SK-N-SH (cell line): ENCODE measurements around the gene RAB1A. TPM values are rescaled to one million over a fixed set of nuclear protein-coding genes. Genes with fewer than 3 reads are reported as not detected.
"Not testable (repeated sequence)": the region's sequence is repeated elsewhere in the genome, so short reads cannot be mapped to it uniquely, and the experiment has no call there.

Experiments used
- CTCF ChIA-PET: fragments of 300-600, 350-600 bp; formaldehyde crosslinking; extraction: SDS; loops from one replicate; lab custom pipeline; 2021; lab: Yijun Ruan, JAX
- POLR2A ChIA-PET: fragments of 350-600 bp; sonication (Branson Sonifier 250); formaldehyde crosslinking; extraction: SDS; loops from one replicate; lab custom pipeline; 2020; ENCODE audit warnings: antibody characterized with exemption, inconsistent platforms; lab: Yijun Ruan, JAX
- DNase-seq: peaks from one replicate; pipeline ENCODE4 v3.0.0; 2012
- H2AFZ ChIP-seq: fragments of 200-600 bp; sonication (generic); 2 replicates; pipeline ENCODE4 v1.8.1; 2016; ENCODE audit warnings: antibody characterized with exemption, mild to moderate bottlenecking, low read depth
- H3F3A ChIP-seq: fragments of 200-600 bp; sonication (generic); replicated peaks from 2 replicates; pipeline ENCODE3; 2016; ENCODE audit warnings: antibody characterized with exemption, mild to moderate bottlenecking; ENCODE audit not compliant: insufficient read depth
- H3K27ac ChIP-seq, 2 experiments: fragments of 200-500 bp in 1 of 2; fragments of 200-600 bp in 1 of 2; sonication (Bioruptor generic) in 1 of 2; sonication (generic), shearing (Covaris generic) in 1 of 2; 2 replicates each; pipeline versions ENCODE4 v1.5.1 to v1.6.1; 2014 to 2016; ENCODE audit warnings: low read depth in 2 of 2, inconsistent platforms in 1 of 2, low read length in 1 of 2, mild to moderate bottlenecking in 1 of 2, mixed read lengths in 1 of 2
- H3K27me3 ChIP-seq: fragments of 200-600 bp; sonication (generic), shearing (Covaris generic); 2 replicates; pipeline ENCODE4 v1.6.1; 2016; ENCODE audit warnings: mixed run types; ENCODE audit not compliant: insufficient read depth
- H3K36me3 ChIP-seq, 2 experiments: fragments of 200-500 bp in 1 of 2; fragments of 200-600 bp in 1 of 2; sonication (Bioruptor generic) in 1 of 2; sonication (generic) in 1 of 2; replicated peaks in 1 of 2; 2 replicates each; pipeline versions ENCODE3 to v1.5.1; 2014 to 2016; ENCODE audit warnings: low read length in 1 of 2, mild to moderate bottlenecking in 1 of 2; ENCODE audit not compliant: insufficient read depth in 2 of 2, control insufficient read depth in 1 of 2
- H3K4me1 ChIP-seq, 2 experiments: fragments of 200-500 bp in 1 of 2; fragments of 200-600 bp in 1 of 2; sonication (Bioruptor generic) in 1 of 2; sonication (generic), shearing (Covaris generic) in 1 of 2; 2 replicates each; pipeline versions ENCODE4 v1.5.1 to v1.6.1; 2014 to 2016; ENCODE audit warnings: low read depth in 1 of 2, low read length in 1 of 2, mixed run types in 1 of 2; ENCODE audit not compliant: insufficient read depth in 2 of 2, control insufficient read depth in 1 of 2
- H3K4me2 ChIP-seq: fragments of 200-600 bp; sonication (generic), shearing (Covaris generic); 2 replicates; pipeline ENCODE4 v1.6.1; 2017; ENCODE audit warnings: mixed run types
- H3K4me3 ChIP-seq, 2 experiments: fragments of 200-500 bp in 1 of 2; fragments of 200-600 bp in 1 of 2; sonication (Bioruptor generic) in 1 of 2; sonication (generic), shearing (Covaris generic) in 1 of 2; 2 replicates each; pipeline versions ENCODE4 v1.5.1 to v1.8.1; 2014 to 2016; ENCODE audit warnings: low read depth in 2 of 2, inconsistent platforms in 1 of 2, low read length in 1 of 2, mild to moderate bottlenecking in 1 of 2, mixed read lengths in 1 of 2, moderate library complexity in 1 of 2
- H3K79me2 ChIP-seq: fragments of 200-600 bp; sonication (generic); 2 replicates; pipeline ENCODE4 v1.8.1; 2017; ENCODE audit warnings: mild to moderate bottlenecking; ENCODE audit not compliant: insufficient read depth
- H3K9ac ChIP-seq: fragments of 200-600 bp; sonication (generic); 2 replicates; pipeline ENCODE4 v1.6.1; 2017; ENCODE audit warnings: mixed run types
- H3K9me2 ChIP-seq: fragments of 200-600 bp; sonication (generic); 2 replicates; pipeline ENCODE4 v1.6.1; 2017; ENCODE audit warnings: mixed run types
- H3K9me3 ChIP-seq: fragments of 200-600 bp; sonication (generic); 2 replicates; pipeline ENCODE4 v1.6.1; 2017; ENCODE audit warnings: mixed run types, mild to moderate bottlenecking, moderate library complexity
- H4K20me1 ChIP-seq: fragments of 200-600 bp; sonication (generic); 2 replicates; pipeline ENCODE4 v1.6.1; 2017; ENCODE audit warnings: mild to moderate bottlenecking, mixed run types; ENCODE audit not compliant: insufficient read depth
- ELF1 ChIP-seq: IDR thresholded peaks from 2 replicates; pipeline ENCODE4 v1.4.0; 2012
- FOSL2 ChIP-seq: IDR thresholded peaks from 2 replicates; pipeline ENCODE4 v1.4.0; 2012; ENCODE audit warnings: low read depth, mild to moderate bottlenecking, moderate library complexity, borderline replicate concordance
- FOXM1 ChIP-seq: IDR thresholded peaks from 2 replicates; pipeline ENCODE4 v1.4.0; 2012; ENCODE audit warnings: low read depth, mild to moderate bottlenecking
- GABPA ChIP-seq: IDR thresholded peaks from 2 replicates; pipeline ENCODE4 v1.4.0; 2012; ENCODE audit warnings: low read depth, mild to moderate bottlenecking
- MEF2A ChIP-seq: IDR thresholded peaks from 2 replicates; pipeline ENCODE4 v1.4.0; 2012; ENCODE audit warnings: low read depth, borderline replicate concordance
- NRF1 ChIP-seq: IDR thresholded peaks from 2 replicates; pipeline ENCODE4 v1.6.1; 2012; ENCODE audit warnings: low read depth, mild to moderate bottlenecking, low read length
- POLR2AphosphoS5 ChIP-seq: IDR thresholded peaks from 2 replicates; pipeline ENCODE4 v1.6.1; 2012; ENCODE audit warnings: low read depth, low read length
- RAD21 ChIP-seq: IDR thresholded peaks from 2 replicates; pipeline ENCODE4 v1.6.1; 2012; ENCODE audit warnings: mild to moderate bottlenecking, low read length
- RXRA ChIP-seq: IDR thresholded peaks from 2 replicates; pipeline ENCODE4 v1.4.0; 2012; ENCODE audit warnings: low read depth, mild to moderate bottlenecking, borderline replicate concordance
- SMC3 ChIP-seq: IDR thresholded peaks from 2 replicates; pipeline ENCODE4 v1.6.1; 2012; ENCODE audit warnings: low read depth, low read length, improper control_type of control experiment
- TAF1 ChIP-seq: IDR thresholded peaks from 2 replicates; pipeline ENCODE4 v1.6.1; 2012; ENCODE audit warnings: low read depth, mild to moderate bottlenecking, low read length, moderate library complexity, borderline replicate concordance
- TCF12 ChIP-seq: IDR thresholded peaks from 2 replicates; pipeline ENCODE4 v1.4.0; 2012
- YY1 ChIP-seq: IDR thresholded peaks from 2 replicates; pipeline ENCODE4 v1.4.0; 2012; ENCODE audit warnings: low read depth, mild to moderate bottlenecking
- WGBS: methylation state at CpG from one replicate; pipeline ENCODE4 v1.1.6; 2017; ENCODE audit warnings: low lambda C conversion rate; 5-methylcytosine and 5-hydroxymethylcytosine counted together
- polyA plus RNA-seq, 3 experiments: library from polyadenylated mRNA; depleted of rRNA; stranded (reverse); fragments of >200 nt; gene quantifications; 2 replicates each; pipeline ENCODE4 v1.2.3, GENCODE V29; 2012
- TF ChIP-seq, protein P1 (sequence below): IDR thresholded peaks from 2 replicates; pipeline ENCODE4 v1.4.0; 2012; ENCODE audit warnings: low read depth, borderline replicate concordance
- TF ChIP-seq, protein P2 (sequence below): IDR thresholded peaks from 2 replicates; pipeline ENCODE4 v1.6.1; 2012; ENCODE audit warnings: mild to moderate bottlenecking, low read depth, low read length, moderate library complexity
- TF ChIP-seq, protein P3 (sequence below): IDR thresholded peaks from 2 replicates; pipeline ENCODE4 v1.4.0; 2012; ENCODE audit warnings: low read depth, borderline replicate concordance

Gene RAB1A
- polyA plus RNA-seq, 1 of the 3 experiments (the other 2 are of a cell fraction), result 113 TPM

- Histone ChIP-seq H3K36me3 (no peaks in the 10 kb centered on the region), H3K27me3 (no peaks in the 10 kb centered on the region)
- CTCF ChIA-PET, result interaction anchor here (1.7 to 2.1 kb wide), 2 partner anchors 28 to 240 kb away, joined by 3 to 5 read pairs; no protein-coding TSS in a partner anchor
- TF ChIP-seq POLR2AphosphoS5, result no peak
- TF ChIP-seq, all 33 proteins: peak for 0
- Histone ChIP-seq H3K4me1 (no peaks in the 10 kb centered on the region), H3K4me3 (no peak overlapping the region), H3K9ac (no peak overlapping the region), H3K9me2 (no peaks in the 10 kb centered on the region), H3K27ac (no peak overlapping the region), H3F3A (no peaks in the 10 kb centered on the region), H2AFZ (no peak overlapping the region), H3K79me2 (no peaks in the 10 kb centered on the region), H4K20me1 (no peaks in the 10 kb centered on the region), H3K4me2 (no peak overlapping the region), H3K9me3 (no peaks in the 10 kb centered on the region)
- POLR2A ChIA-PET, result no interaction called here
- DNase-seq, result no peak
- WGBS, result 80% methylated on average over 6 of the region's 6 CpGs
Observed at GRCh38 chr2:65158557-65158956, 28.7 kb upstream of the RAB1A start.

DNA sequence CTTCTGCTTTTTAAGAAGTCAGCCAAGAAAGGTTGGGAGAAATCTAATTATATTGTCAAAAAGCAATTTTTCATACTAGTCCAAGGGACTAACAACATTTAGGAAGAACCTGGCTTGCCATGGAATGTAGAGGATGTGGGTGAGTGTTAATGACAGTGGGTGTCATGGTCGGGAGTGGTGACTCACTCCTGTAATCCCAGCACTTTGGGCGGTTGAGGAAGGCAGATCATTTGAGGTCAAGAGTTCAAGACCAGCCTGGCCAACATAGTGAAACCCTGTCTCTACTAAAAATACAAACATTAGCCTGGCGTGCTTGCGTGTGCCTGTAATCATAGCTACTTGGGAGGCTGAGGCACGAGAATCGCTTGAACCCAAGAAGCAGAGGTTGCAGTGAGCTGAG, 27.9 kb upstream of the RAB1A start:
- H3K27ac ChIP-seq, H3K9ac ChIP-seq, H3K4me3 ChIP-seq, H3K27me3 ChIP-seq, H3K79me2 ChIP-seq, POLR2A ChIA-PET, H3K4me2 ChIP-seq, DNase-seq, H3K9me3 ChIP-seq, H3K9me2 ChIP-seq, H3F3A ChIP-seq, H2AFZ ChIP-seq, H4K20me1 ChIP-seq, H3K36me3 ChIP-seq, H3K4me1 ChIP-seq: not testable (repeated sequence)
- WGBS, result 67% methylated on average over 5 of the region's 6 CpGs
- CTCF ChIA-PET, result interaction anchor here (1.2 to 1.7 kb wide), 2 partner anchors 29 to 240 kb away, joined by 3 read pairs; no protein-coding TSS in a partner anchor

GRCh38 chr2:65156041-65156440, 26.1 kb upstream of the RAB1A start:
- Histone ChIP-seq H3K9me3 (no peaks in the 10 kb centered on the region), H3K27me3 (no peaks in the 10 kb centered on the region), H3F3A (no peaks in the 10 kb centered on the region), H3K79me2 (no peaks in the 10 kb centered on the region), H3K4me3 (no peak overlapping the region), H3K4me2 (no peak overlapping the region), H3K9me2 (no peaks in the 10 kb centered on the region), H2AFZ (no peak overlapping the region), H4K20me1 (no peaks in the 10 kb centered on the region), H3K9ac (no peak overlapping the region), H3K4me1 (no peaks in the 10 kb centered on the region), H3K36me3 (no peaks in the 10 kb centered on the region), H3K27ac (no peak overlapping the region)
- ChIA-PET CTCF (interaction anchor here (0.9 to 1.6 kb wide), 2 partner anchors 19 to 238 kb away, joined by 3 read pairs; no protein-coding TSS in a partner anchor), POLR2A (no interaction called here)
- no peak for DNase-seq
- 50% methylated on average over 1 of the region's 1 CpG for WGBS
- TF ChIP-seq RXRA (no peak), ELF1 (no peak), SMC3 (no peak), NRF1 (no peak), GABPA (no peak), TCF12 (no peak), RAD21 (no peak), TAF1 (no peak), FOXM1 (no peak), YY1 (no peak), MEF2A (no peak), FOSL2 (no peak)
- TF ChIP-seq, protein P1, sequence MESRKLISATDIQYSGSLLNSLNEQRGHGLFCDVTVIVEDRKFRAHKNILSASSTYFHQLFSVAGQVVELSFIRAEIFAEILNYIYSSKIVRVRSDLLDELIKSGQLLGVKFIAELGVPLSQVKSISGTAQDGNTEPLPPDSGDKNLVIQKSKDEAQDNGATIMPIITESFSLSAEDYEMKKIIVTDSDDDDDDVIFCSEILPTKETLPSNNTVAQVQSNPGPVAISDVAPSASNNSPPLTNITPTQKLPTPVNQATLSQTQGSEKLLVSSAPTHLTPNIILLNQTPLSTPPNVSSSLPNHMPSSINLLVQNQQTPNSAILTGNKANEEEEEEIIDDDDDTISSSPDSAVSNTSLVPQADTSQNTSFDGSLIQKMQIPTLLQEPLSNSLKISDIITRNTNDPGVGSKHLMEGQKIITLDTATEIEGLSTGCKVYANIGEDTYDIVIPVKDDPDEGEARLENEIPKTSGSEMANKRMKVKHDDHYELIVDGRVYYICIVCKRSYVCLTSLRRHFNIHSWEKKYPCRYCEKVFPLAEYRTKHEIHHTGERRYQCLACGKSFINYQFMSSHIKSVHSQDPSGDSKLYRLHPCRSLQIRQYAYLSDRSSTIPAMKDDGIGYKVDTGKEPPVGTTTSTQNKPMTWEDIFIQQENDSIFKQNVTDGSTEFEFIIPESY, result no peak
- TF ChIP-seq, protein P2, sequence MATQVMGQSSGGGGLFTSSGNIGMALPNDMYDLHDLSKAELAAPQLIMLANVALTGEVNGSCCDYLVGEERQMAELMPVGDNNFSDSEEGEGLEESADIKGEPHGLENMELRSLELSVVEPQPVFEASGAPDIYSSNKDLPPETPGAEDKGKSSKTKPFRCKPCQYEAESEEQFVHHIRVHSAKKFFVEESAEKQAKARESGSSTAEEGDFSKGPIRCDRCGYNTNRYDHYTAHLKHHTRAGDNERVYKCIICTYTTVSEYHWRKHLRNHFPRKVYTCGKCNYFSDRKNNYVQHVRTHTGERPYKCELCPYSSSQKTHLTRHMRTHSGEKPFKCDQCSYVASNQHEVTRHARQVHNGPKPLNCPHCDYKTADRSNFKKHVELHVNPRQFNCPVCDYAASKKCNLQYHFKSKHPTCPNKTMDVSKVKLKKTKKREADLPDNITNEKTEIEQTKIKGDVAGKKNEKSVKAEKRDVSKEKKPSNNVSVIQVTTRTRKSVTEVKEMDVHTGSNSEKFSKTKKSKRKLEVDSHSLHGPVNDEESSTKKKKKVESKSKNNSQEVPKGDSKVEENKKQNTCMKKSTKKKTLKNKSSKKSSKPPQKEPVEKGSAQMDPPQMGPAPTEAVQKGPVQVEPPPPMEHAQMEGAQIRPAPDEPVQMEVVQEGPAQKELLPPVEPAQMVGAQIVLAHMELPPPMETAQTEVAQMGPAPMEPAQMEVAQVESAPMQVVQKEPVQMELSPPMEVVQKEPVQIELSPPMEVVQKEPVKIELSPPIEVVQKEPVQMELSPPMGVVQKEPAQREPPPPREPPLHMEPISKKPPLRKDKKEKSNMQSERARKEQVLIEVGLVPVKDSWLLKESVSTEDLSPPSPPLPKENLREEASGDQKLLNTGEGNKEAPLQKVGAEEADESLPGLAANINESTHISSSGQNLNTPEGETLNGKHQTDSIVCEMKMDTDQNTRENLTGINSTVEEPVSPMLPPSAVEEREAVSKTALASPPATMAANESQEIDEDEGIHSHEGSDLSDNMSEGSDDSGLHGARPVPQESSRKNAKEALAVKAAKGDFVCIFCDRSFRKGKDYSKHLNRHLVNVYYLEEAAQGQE, result no peak
- TF ChIP-seq, protein P3, sequence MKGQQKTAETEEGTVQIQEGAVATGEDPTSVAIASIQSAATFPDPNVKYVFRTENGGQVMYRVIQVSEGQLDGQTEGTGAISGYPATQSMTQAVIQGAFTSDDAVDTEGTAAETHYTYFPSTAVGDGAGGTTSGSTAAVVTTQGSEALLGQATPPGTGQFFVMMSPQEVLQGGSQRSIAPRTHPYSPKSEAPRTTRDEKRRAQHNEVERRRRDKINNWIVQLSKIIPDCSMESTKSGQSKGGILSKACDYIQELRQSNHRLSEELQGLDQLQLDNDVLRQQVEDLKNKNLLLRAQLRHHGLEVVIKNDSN, result no peak
